Measurements from ENCODE around the gene ELP5. TPM values are rescaled to one million over a fixed set of nuclear protein-coding genes. Genes with fewer than 3 reads are reported as not detected.

ELP5 gene
- total RNA-seq, 1 experiment from 2014 or later = 49.6 TPM

DNA sequence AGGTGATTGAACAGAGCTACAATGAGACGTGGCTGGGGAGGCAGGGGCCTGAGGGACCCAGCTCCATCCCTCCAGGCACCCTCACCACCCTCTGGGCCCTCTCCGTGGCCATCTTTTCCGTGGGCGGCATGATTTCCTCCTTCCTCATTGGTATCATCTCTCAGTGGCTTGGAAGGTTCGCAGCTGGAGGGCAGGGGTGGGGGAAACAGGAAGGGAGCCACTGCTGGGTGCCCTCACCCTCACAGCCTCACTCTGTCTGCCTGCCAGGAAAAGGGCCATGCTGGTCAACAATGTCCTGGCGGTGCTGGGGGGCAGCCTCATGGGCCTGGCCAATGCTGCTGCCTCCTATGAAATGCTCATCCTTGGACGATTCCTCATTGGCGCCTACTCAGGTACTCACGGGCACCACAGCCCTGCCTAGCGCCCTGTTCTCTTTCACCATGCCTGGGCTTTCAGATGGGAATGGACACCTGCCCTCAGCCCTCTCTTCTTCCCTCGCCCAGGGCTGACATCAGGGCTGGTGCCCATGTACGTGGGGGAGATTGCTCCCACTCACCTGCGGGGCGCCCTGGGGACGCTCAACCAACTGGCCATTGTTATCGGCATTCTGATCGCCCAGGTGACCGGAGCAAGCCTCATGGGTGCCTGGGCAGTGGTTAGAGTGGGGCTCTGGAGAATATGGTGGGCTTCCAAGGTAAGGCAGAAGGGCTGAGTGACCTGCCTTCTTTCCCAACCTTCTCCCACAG is 31.6 kb downstream of the ELP5 start:
- DNase-seq = no peak
- Histone ChIP-seq H4K5ac (ENCODE audit: insufficient read length, low read depth, low read length) (no peak overlapping the region), H3K4me1 (ENCODE audit: insufficient read depth, low read length) (peaks cover 4% of the 10 kb centered on the region; the same call in 1 of the 2 replicates), H2BK15ac (ENCODE audit: low read depth, low read length) (no peak overlapping the region), H3K56ac (ENCODE audit: insufficient read length, low read depth, low read length) (no peak overlapping the region), H3K23ac (ENCODE audit: insufficient read length, low read depth, low read length) (no peak overlapping the region), H2AK5ac (ENCODE audit: insufficient read length, low read length) (no peak overlapping the region), H3K9ac (ENCODE audit: extremely low read depth, insufficient read length, low read length) (no peak overlapping the region), H3K4ac (ENCODE audit: low read depth, low read length) (no peak overlapping the region), H3K14ac (ENCODE audit: insufficient read depth, low read length) (no peak overlapping the region; the same call in 1 of the 2 replicates), H3K18ac (ENCODE audit: insufficient read length, low read depth, low read length) (no peak overlapping the region), H4K20me1 (ENCODE audit: control insufficient read depth, insufficient read depth, insufficient read length) (no peaks in the 10 kb centered on the region), H2BK20ac (ENCODE audit: low read depth, low read length, poor library complexity, severe bottlenecking) (no peak overlapping the region), H2BK12ac (ENCODE audit: insufficient read length, low read depth, low read length) (no peak overlapping the region), H2AFZ (ENCODE audit: low read length) (no peak overlapping the region), H3K4me2 (ENCODE audit: insufficient read depth, insufficient read length, low read length) (no peak overlapping the region), H3T11ph (ENCODE audit: low read length) (no peak overlapping the region), H3K27ac (ENCODE audit: insufficient read length, low read depth, low read length) (no peak overlapping the region), H4K91ac (ENCODE audit: insufficient read length, low read depth, low read length) (no peak overlapping the region), H2BK5ac (ENCODE audit: insufficient read length, low read length) (no peak overlapping the region), H3K23me2 (ENCODE audit: insufficient read length, low read depth, low read length, poor library complexity, severe bottlenecking) (peaks cover 12% of the 10 kb centered on the region), H3K9me3 (ENCODE audit: control insufficient read depth, low read depth, low read length) (no peaks in the 10 kb centered on the region), H4K8ac (replicated peaks; ENCODE audit: insufficient read length, low read depth, low read length) (no peak overlapping the region), H3K27me3 (ENCODE audit: insufficient read depth, low read length) (no peaks in the 10 kb centered on the region), H3K79me1 (ENCODE audit: insufficient read depth, low read depth, low read length, poor library complexity, severe bottlenecking) (no peaks in the 10 kb centered on the region), H3K79me2 (ENCODE audit: insufficient read depth, low read length) (no peaks in the 10 kb centered on the region), H2BK120ac (ENCODE audit: low read depth, low read length, poor library complexity, severe bottlenecking) (no peak overlapping the region)
- Mint-ChIP-seq H3K4me1 (peaks cover 16 to 23% of the 10 kb centered on the region in 2 experiments), H3K27ac (no peak overlapping the region), H3K4me3 (peak overlapping the region; percentile 25 to 92; a peak in 3 of 5 replicates), H3K36me3 (ENCODE audit: insufficient read depth in 1 of 3, low read depth in 3 of 3) (peaks cover 2 to 25% (median 11%) of the 10 kb centered on the region in 3 experiments; a peak in 5 of 7 replicates), H3K27me3 (ENCODE audit: low read depth) (peaks cover 13% of the 10 kb centered on the region), H3K9me3 (no peaks in the 10 kb centered on the region)
- no peak for TF ChIP-seq CTCF (conservative IDR thresholded peaks at IDR 0.05)
- no CpG with 5 or more reads among the region's 18 CpGs for WGBS (ENCODE audit: extremely low coverage, insufficient read length, low lambda C conversion rate)
